ENCODE results near the gene AMZ2.
"Not testable (repeated sequence)": the region's sequence is repeated elsewhere in the genome, so short reads cannot be mapped to it uniquely, and the experiment has no call there.

GRCh38 chr17:68253426-68253825 lies 5.6 kb downstream of the AMZ2 start:
- not testable (repeated sequence) for TF ChIP-seq CTCF, POLR2A, POLR2AphosphoS5 (IDR thresholded peaks at IDR 0.05)
